HCT116 (cell line): Measurements from ENCODE around the gene NOS3.

Source experiments
- RAD21 ChIP-seq: IDR thresholded peaks from 2 replicates; pipeline ENCODE4 v1.6.1; 2012; ENCODE audit warnings: low read depth, mild to moderate bottlenecking
- TF ChIP-seq, protein P1 (sequence below), 3 experiments: fragments of 200-600 bp in 1 of 3; sonication (generic) in 1 of 3; IDR thresholded peaks in 2 of 3; conservative IDR thresholded peaks in 1 of 3; 2 replicates each; pipeline ENCODE4 v1.5.1; 2012 to 2017; ENCODE audit warnings: low read depth in 2 of 3, low read length in 2 of 3, antibody characterized with exemption in 1 of 3, borderline replicate concordance in 1 of 3, control low read depth in 1 of 3, mild to moderate bottlenecking in 1 of 3, mixed read lengths in 1 of 3, mixed run types in 1 of 3, moderate library complexity in 1 of 3; ENCODE audit not compliant: insufficient read depth in 1 of 3

DNA sequence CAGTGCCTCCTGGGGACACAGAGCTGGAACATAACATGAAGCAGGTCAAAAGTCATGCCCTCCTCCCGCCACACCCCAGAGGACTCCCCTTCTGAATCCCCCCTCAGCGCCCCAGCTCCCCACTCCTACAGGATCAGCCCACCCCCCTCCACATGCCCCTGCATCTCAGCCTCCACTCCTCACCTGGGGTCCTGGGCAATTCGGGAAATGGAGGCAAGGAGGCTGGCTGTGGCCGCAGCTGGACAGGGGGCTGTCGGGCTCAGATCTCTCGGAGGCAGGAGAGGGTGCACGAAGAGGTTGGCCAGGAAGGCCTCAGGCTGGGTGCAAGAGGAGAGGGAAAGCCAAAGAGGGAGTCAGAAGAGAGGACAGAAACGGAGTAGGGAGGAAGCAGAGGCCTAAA lies 25.7 kb downstream of the NOS3 start:
- no peak for TF ChIP-seq RAD21
- TF ChIP-seq, protein P1, sequence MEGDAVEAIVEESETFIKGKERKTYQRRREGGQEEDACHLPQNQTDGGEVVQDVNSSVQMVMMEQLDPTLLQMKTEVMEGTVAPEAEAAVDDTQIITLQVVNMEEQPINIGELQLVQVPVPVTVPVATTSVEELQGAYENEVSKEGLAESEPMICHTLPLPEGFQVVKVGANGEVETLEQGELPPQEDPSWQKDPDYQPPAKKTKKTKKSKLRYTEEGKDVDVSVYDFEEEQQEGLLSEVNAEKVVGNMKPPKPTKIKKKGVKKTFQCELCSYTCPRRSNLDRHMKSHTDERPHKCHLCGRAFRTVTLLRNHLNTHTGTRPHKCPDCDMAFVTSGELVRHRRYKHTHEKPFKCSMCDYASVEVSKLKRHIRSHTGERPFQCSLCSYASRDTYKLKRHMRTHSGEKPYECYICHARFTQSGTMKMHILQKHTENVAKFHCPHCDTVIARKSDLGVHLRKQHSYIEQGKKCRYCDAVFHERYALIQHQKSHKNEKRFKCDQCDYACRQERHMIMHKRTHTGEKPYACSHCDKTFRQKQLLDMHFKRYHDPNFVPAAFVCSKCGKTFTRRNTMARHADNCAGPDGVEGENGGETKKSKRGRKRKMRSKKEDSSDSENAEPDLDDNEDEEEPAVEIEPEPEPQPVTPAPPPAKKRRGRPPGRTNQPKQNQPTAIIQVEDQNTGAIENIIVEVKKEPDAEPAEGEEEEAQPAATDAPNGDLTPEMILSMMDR (IDR thresholded peaks at IDR 0.05 in 2 of 3, conservative IDR thresholded peaks at IDR 0.05 in 1 of 3; ENCODE audit: borderline replicate concordance in 1 of 3, insufficient read depth in 1 of 3, low read depth in 2 of 3, low read length in 2 of 3) = no peak
